PC-9 (cell line): Measurements from ENCODE around the gene PIM1.

Experiments
- EZH2 ChIP-seq: fragments of 200-600 bp; sonication (generic); IDR thresholded peaks from 2 replicates; pipeline ENCODE4 v1.8.0; 2017; ENCODE audit warnings: antibody characterized with exemption, low read depth
- TF ChIP-seq, protein P1 (sequence below): fragments of 200-600 bp; sonication (generic); conservative IDR thresholded peaks from 2 replicates; pipeline ENCODE4 v1.6.1; 2017; ENCODE audit warnings: mixed run types, antibody characterized with exemption, mild to moderate bottlenecking, moderate library complexity

DNA sequence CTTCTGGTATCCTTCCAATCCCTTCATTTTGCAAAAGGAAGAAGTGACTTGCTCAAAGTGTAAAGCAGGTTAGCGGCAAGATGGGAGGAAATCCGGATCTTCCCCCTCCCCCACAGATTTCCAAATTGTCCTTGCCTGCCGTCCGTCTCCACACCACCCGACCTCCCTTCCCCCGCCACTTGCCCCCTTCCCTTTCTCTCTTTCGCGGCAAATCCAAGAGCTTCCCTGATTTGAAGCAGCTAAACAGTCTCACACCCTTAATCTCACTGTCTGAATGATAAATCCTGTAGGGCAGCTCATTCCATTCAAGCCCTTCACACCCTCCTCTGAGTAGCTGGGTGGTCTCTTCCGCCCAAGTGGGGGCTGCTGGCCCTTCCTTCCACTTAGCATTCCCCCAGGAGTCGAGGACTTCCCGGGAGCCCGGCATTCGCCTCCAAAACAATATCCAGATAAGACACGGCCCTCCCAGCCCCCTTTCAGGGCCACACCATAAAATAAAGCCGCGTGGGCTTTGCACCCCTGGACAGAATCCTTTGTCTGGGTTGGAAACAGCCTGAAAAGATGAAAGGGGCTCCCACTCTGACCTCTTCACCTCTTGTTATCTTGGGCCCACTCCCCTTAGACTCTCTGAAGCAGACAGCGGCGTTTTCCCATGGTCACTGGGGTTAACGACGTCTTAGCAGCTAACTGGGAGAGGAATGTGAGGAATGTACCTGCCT is 44.0 kb upstream of the PIM1 start:
- TF ChIP-seq EZH2: no peak
- TF ChIP-seq, protein P1, sequence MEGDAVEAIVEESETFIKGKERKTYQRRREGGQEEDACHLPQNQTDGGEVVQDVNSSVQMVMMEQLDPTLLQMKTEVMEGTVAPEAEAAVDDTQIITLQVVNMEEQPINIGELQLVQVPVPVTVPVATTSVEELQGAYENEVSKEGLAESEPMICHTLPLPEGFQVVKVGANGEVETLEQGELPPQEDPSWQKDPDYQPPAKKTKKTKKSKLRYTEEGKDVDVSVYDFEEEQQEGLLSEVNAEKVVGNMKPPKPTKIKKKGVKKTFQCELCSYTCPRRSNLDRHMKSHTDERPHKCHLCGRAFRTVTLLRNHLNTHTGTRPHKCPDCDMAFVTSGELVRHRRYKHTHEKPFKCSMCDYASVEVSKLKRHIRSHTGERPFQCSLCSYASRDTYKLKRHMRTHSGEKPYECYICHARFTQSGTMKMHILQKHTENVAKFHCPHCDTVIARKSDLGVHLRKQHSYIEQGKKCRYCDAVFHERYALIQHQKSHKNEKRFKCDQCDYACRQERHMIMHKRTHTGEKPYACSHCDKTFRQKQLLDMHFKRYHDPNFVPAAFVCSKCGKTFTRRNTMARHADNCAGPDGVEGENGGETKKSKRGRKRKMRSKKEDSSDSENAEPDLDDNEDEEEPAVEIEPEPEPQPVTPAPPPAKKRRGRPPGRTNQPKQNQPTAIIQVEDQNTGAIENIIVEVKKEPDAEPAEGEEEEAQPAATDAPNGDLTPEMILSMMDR: no peak
